CD14-positive monocyte (primary cell): ENCODE measurements around the gene STXBP5. TPM values are rescaled to one million over a fixed set of nuclear protein-coding genes. Genes with fewer than 3 reads are reported as not detected.

Experiments
- DNase-seq, 3 donors: peaks; one replicate each; pipeline ENCODE4 v3.0.0-alpha.2; 2011 to 2022
- H2AFZ ChIP-seq: 2 replicates; pipeline ENCODE4 v1.6.0; 2012; ENCODE audit warnings: mild to moderate bottlenecking, low read depth, low read length, inconsistent platforms; ENCODE audit not compliant: insufficient read depth, poor library complexity, severe bottlenecking
- H3K27ac ChIP-seq, 2 donors: 1 replicate in 1 of 2; 2 replicates in 1 of 2; pipeline ENCODE4 v1.5.1; 2012 to 2013; ENCODE audit warnings: low read length in 2 of 2, control low read depth in 1 of 2, inconsistent platforms in 1 of 2, low read depth in 1 of 2, mild to moderate bottlenecking in 1 of 2
- H3K27me3 ChIP-seq, 2 donors: one replicate each; pipeline versions ENCODE4 v1.6.0 to v1.6.1; 2011 to 2013; ENCODE audit warnings: low read length in 2 of 2; ENCODE audit not compliant: control insufficient read depth in 2 of 2, insufficient read depth in 2 of 2
- H3K36me3 ChIP-seq, 2 donors: replicated peaks in 1 of 2; 1 replicate in 1 of 2; 2 replicates in 1 of 2; pipeline versions ENCODE4 v1.5.1 to v1.6.1; 2012 to 2013; ENCODE audit warnings: low read length in 2 of 2, control low read depth in 1 of 2, inconsistent platforms in 1 of 2, mild to moderate bottlenecking in 1 of 2; ENCODE audit not compliant: insufficient read depth in 2 of 2, control insufficient read depth in 1 of 2
- H3K4me1 ChIP-seq, 2 donors: 1 replicate in 1 of 2; 2 replicates in 1 of 2; pipeline versions ENCODE4 v1.5.1 to v1.6.1; 2012 to 2013; ENCODE audit warnings: low read length in 2 of 2, control low read depth in 1 of 2, inconsistent platforms in 1 of 2, mild to moderate bottlenecking in 1 of 2, moderate library complexity in 1 of 2; ENCODE audit not compliant: insufficient read depth in 2 of 2, control insufficient read depth in 1 of 2
- H3K4me2 ChIP-seq: replicated peaks from 2 replicates; pipeline ENCODE3; 2012; ENCODE audit warnings: low read length, moderate library complexity, mild to moderate bottlenecking; ENCODE audit not compliant: poor library complexity, severe bottlenecking; ENCODE audit errors: extremely low read depth
- H3K4me3 ChIP-seq, 3 experiments: fragments of 200-600 bp in 1 of 3; sonication (generic) in 1 of 3; replicated peaks in 1 of 3; 1 replicate in 2 of 3; 2 replicates in 1 of 3; pipeline ENCODE4 v1.5.1; 2011 to 2013; ENCODE audit warnings: low read length in 3 of 3, mild to moderate bottlenecking in 3 of 3, control low read depth in 2 of 3, low read depth in 2 of 3, inconsistent platforms in 1 of 3, moderate library complexity in 1 of 3
- H3K79me2 ChIP-seq: 2 replicates; pipeline ENCODE4 v1.6.0; 2012; ENCODE audit warnings: mild to moderate bottlenecking, control low read depth, inconsistent platforms, low read length, moderate library complexity; ENCODE audit not compliant: insufficient read depth
- H3K9ac ChIP-seq: 2 replicates; pipeline ENCODE4 v1.6.0; 2017; ENCODE audit warnings: low read length, mild to moderate bottlenecking; ENCODE audit not compliant: insufficient read depth, poor library complexity, severe bottlenecking
- H3K9me3 ChIP-seq, 2 donors: replicated peaks in 1 of 2; 1 replicate in 1 of 2; 2 replicates in 1 of 2; pipeline versions ENCODE4 v1.5.1 to v1.6.1; 2012 to 2013; ENCODE audit warnings: low read length in 2 of 2, control low read depth in 1 of 2; ENCODE audit not compliant: control insufficient read depth in 1 of 2, insufficient read depth in 1 of 2
- H4K20me1 ChIP-seq: 2 replicates; pipeline ENCODE4 v1.6.0; 2012; ENCODE audit warnings: mild to moderate bottlenecking, low read length, control low read depth, moderate library complexity; ENCODE audit not compliant: insufficient read depth
- H3K27ac Mint-ChIP-seq, 7 donors: one replicate each; pipeline ENCODE4 v1.8.0; 2020; ENCODE audit warnings: mild to moderate bottlenecking in 7 of 7, mixed read lengths in 7 of 7, moderate library complexity in 6 of 7, inconsistent platforms in 2 of 7
- H3K27me3 Mint-ChIP-seq, 3 donors: one replicate each; pipeline ENCODE4 v1.8.0; 2021 to 2022; ENCODE audit warnings: low read depth in 3 of 3, mild to moderate bottlenecking in 3 of 3, mixed read lengths in 3 of 3, moderate library complexity in 3 of 3, inconsistent platforms in 1 of 3
- H3K36me3 Mint-ChIP-seq, 2 donors: one replicate each; pipeline ENCODE4 v1.8.0; 2020; ENCODE audit warnings: mixed read lengths in 2 of 2, inconsistent platforms in 1 of 2, mild to moderate bottlenecking in 1 of 2
- H3K4me1 Mint-ChIP-seq: one replicate; pipeline ENCODE4 v1.8.0; 2020; ENCODE audit warnings: mild to moderate bottlenecking, mixed read lengths
- H3K4me3 Mint-ChIP-seq, 2 donors: one replicate each; pipeline ENCODE4 v1.8.0; 2020; ENCODE audit warnings: mild to moderate bottlenecking in 2 of 2, mixed read lengths in 2 of 2, moderate library complexity in 1 of 2
- H3K9me3 Mint-ChIP-seq, 7 donors: one replicate each; pipeline ENCODE4 v1.8.0; 2020 to 2022; ENCODE audit warnings: mixed read lengths in 7 of 7, mild to moderate bottlenecking in 6 of 7, moderate library complexity in 6 of 7, inconsistent platforms in 2 of 7
- WGBS: methylation state at CpG from one replicate; pipeline ENCODE4 v1.1.5; 2013; ENCODE audit warnings: missing lambda C conversion rate; ENCODE audit not compliant: insufficient coverage; 5-methylcytosine and 5-hydroxymethylcytosine counted together
- intact Hi-C, 2 donors: fragments of 100-400 bp; cut with micrococcal nuclease; formaldehyde crosslinking; loops; one replicate each; pipeline versions ENCODE4 v1.15.0 to v1.15.1; 2023
- polyA plus RNA-seq, 3 donors: library from polyadenylated mRNA; depleted of rRNA in 1 of 3; unstranded in 2 of 3; stranded (reverse) in 1 of 3; fragments of 300-500 nt in 2 of 3; fragments of >200 nt in 1 of 3; fragmentation: Illumina TruSeq in 2 of 3; gene quantifications; 1 replicate in 2 of 3; 2 replicates in 1 of 3; pipeline ENCODE4 v1.2.3, GENCODE V29; 2012 to 2021
- TF ChIP-seq, protein P1 (sequence below): fragments of 200-600 bp; IDR thresholded peaks from one replicate; pipeline ENCODE4 v1.8.0; 2022; ENCODE audit warnings: antibody characterized with exemption, mild to moderate bottlenecking

The STXBP5 gene
- polyA plus RNA-seq, 3 donors, result 1.5 to 8.8 (median 2.0) TPM

DNA sequence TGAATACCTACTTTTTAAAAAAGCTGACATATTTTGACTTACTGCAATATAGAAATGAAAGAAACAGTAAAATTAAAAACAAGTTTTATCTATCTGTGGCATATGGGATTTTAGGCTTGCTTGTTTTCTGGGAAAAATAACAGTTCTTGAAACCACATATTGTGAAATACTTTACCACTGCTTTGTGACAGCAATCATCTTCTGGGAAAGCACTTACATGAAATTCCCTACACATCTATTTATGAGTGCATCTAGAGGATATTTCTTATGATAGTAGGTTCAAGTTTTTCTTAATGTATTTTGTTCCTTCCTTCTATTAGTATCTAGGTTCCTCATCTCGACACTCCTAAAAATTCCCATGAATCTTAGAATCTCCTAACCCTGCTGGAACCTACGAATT, 75.2 kb downstream of the STXBP5 start:
- H3K4me3 Mint-ChIP-seq, result no peak overlapping the region
- WGBS, result no CpG with 5 or more reads among the region's 2 CpGs
- TF ChIP-seq, protein P1, sequence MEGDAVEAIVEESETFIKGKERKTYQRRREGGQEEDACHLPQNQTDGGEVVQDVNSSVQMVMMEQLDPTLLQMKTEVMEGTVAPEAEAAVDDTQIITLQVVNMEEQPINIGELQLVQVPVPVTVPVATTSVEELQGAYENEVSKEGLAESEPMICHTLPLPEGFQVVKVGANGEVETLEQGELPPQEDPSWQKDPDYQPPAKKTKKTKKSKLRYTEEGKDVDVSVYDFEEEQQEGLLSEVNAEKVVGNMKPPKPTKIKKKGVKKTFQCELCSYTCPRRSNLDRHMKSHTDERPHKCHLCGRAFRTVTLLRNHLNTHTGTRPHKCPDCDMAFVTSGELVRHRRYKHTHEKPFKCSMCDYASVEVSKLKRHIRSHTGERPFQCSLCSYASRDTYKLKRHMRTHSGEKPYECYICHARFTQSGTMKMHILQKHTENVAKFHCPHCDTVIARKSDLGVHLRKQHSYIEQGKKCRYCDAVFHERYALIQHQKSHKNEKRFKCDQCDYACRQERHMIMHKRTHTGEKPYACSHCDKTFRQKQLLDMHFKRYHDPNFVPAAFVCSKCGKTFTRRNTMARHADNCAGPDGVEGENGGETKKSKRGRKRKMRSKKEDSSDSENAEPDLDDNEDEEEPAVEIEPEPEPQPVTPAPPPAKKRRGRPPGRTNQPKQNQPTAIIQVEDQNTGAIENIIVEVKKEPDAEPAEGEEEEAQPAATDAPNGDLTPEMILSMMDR, result no peak
- H3K4me1 Mint-ChIP-seq, result peaks cover 12% of the 10 kb centered on the region
- H3K4me2 ChIP-seq, result no peak overlapping the region
- peak overlapping the region in 1 of 7 donors; percentile 69 for H3K27ac Mint-ChIP-seq
- no peaks in the 10 kb centered on the region for H3K4me1 ChIP-seq
- peaks cover 15 to 32% of the 10 kb centered on the region in 2 donors for H3K36me3 ChIP-seq
- no peak for DNase-seq
- no peaks in the 10 kb centered on the region for H3K27me3 ChIP-seq
- H3K27me3 Mint-ChIP-seq, result no peaks in the 10 kb centered on the region
- H3K9me3 ChIP-seq, result no peaks in the 10 kb centered on the region
- intact Hi-C loops, result no loop called here
- no peak overlapping the region for H3K4me3 ChIP-seq
- no peaks in the 10 kb centered on the region for H3K79me2 ChIP-seq
- no peak overlapping the region for H3K27ac ChIP-seq
- H3K9me3 Mint-ChIP-seq, result no peaks in the 10 kb centered on the region
- peaks cover 35 to 40% of the 10 kb centered on the region in 2 donors for H3K36me3 Mint-ChIP-seq
- H2AFZ ChIP-seq, result no peak overlapping the region
- H3K9ac ChIP-seq, result no peak overlapping the region
- H4K20me1 ChIP-seq, result no peaks in the 10 kb centered on the region

DNA sequence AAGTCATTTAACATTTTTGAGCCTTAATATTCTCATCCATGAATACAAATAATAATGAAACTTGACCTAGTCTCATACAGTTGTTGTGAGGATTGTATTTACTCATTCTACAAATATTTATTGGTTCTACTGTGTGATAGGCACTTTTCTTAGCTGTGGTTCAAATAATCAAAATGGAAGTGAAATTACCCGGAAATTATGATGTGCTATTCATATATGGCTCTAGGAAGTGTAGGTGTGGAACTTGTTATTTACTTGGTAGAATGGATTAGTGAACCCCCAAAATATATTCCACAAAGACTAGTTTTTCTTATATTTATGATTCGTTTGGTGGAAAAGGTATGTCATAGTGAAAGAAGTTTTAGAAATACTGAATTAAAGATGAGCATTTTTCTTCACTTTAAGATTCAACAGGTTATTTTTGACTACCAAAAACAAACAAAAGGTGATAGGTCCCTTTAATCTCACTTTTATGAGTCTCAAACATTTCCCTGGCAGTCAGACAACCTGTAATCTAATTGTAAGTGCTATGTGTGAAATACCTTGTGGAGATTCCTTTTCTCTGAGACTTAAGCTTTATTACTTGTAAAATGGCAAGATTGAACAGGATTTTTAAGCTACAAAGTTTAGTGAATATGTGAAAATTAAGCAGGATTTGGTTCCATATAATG, 77.8 kb downstream of the STXBP5 start:
- Histone ChIP-seq H3K27me3 (no peaks in the 10 kb centered on the region), H4K20me1 (no peaks in the 10 kb centered on the region), H3K4me2 (no peak overlapping the region), H3K9ac (no peak overlapping the region), H3K79me2 (no peaks in the 10 kb centered on the region), H3K4me1 (peaks cover 4 to 11% of the 10 kb centered on the region in 2 donors), H3K9me3 (no peaks in the 10 kb centered on the region), H3K36me3 (peaks cover 13 to 32% of the 10 kb centered on the region in 2 donors), H3K4me3 (no peak overlapping the region), H3K27ac (no peak overlapping the region), H2AFZ (no peak overlapping the region)
- intact Hi-C loops, result no loop called here
- no peaks in the 10 kb centered on the region for H3K9me3 Mint-ChIP-seq
- TF ChIP-seq, protein P1, result no peak
- H3K4me3 Mint-ChIP-seq, result no peak overlapping the region
- H3K36me3 Mint-ChIP-seq, result peaks cover 32 to 33% of the 10 kb centered on the region in 2 donors
- no peaks in the 10 kb centered on the region for H3K27me3 Mint-ChIP-seq
- no peak overlapping the region for H3K27ac Mint-ChIP-seq
- no CpG with 5 or more reads among the region's 2 CpGs for WGBS
- DNase-seq, result no peak
- H3K4me1 Mint-ChIP-seq, result peaks cover 23% of the 10 kb centered on the region
